GM18867 (cell line): Measurements from ENCODE around the gene PTPRT.

Experiments used
- ATAC-seq: cut with Tn5 transposase; IDR thresholded peaks from one replicate; pipeline ENCODE4 v1.9.1; 2021; ENCODE audit warnings: mild to moderate bottlenecking, moderate library complexity; ENCODE audit not compliant: unreplicated experiment

PTPRT gene

GRCh38 chr20:42978184-42978974, 211.3 kb downstream of the PTPRT start:
- no peak for ATAC-seq

DNA sequence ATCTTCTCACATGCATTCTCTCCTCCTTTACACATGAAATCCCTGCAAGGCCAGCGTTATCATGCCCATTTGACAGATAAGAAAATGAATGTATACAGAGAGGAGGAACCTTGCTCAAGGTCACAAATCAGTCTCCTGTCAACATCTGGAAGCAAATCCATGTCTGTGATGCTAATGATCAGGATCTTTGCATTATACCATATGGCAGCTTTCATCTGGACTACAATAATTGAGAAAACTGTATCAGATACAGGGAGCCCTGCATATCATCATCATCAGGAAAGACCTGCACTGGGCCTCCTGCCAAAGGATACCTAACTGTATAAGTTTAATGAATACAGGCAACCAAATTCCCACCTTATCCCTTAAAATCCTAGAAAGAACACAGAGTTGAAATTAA, 213.7 kb downstream of the PTPRT start:
- no peak for ATAC-seq

GRCh38 chr20:42974347-42974746, 215.4 kb downstream of the PTPRT start:
- no peak for ATAC-seq

DNA sequence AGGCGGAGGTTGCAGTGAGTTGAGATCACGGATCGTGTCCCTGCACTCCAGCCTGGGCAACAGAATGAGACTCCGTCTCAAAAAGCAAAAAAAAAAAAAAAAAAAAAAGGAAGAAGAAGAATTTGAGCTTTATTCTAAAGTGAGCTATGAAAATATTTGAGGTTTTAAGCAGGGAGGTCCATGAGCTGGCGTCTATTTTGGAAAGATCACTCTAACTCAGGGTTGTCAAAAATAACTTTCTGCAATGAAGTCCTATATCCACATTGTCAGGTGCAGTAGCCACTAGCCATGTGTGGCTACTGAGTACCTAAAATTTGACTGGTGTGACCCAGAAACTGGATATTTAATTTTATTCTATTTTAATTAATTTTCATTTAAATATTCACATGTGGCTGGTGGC, 217.1 kb downstream of the PTPRT start:
- ATAC-seq: no peak

DNA sequence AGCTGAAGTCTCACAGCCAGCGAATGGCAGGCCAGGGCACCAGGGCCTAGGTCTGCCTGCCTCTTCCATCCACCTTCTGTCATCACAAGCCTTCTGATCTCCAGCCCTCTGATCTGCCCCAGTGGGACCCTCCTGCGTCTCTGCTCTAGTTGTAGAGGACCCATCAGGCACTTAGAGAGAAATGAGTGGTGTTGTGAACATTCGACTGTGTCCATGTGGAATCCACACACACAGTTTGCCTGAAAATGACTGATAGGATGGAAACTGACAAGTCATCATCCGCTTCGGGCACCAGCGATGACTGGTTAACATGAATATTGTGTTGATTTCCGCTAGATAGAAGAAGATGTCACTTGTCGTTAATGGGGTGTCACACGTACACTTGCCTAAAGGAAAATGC, 221.0 kb downstream of the PTPRT start:
- no peak for ATAC-seq

GRCh38 chr20:42963796-42964195, 225.9 kb downstream of the PTPRT start:
- ATAC-seq: no peak

DNA sequence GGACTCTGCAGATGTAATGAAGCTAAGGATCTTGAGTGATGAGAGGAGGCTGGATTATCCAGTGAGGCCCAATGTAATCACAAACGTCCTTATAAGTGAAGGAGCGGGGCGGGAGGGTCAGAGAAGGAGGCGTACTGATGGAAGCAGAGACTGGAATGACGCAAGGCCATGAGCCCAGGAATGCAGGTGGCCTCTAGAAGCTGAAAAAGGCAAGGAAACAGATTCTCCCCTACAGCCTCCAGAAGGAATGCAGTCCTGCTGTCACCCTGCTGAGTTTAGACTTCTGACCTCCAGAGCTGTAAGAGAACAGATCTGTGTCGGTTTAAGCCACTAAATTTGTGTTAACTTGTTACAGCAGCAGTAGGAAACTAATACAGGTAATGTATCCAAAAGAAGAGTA, 227.9 kb downstream of the PTPRT start:
- no peak for ATAC-seq

- ATAC-seq: no peak
Observed at GRCh38 chr20:42959996-42960395, 229.7 kb downstream of the PTPRT start.

- no peak for ATAC-seq
Observed at GRCh38 chr20:42958367-42959069, 231.2 kb downstream of the PTPRT start.

- ATAC-seq: no peak
Observed at GRCh38 chr20:42957704-42958095, 232.0 kb downstream of the PTPRT start.

- ATAC-seq: no peak
Observed at GRCh38 chr20:42957018-42957703, 232.5 kb downstream of the PTPRT start.

GRCh38 chr20:42955713-42956112, 234.0 kb downstream of the PTPRT start:
- ATAC-seq: no peak

DNA sequence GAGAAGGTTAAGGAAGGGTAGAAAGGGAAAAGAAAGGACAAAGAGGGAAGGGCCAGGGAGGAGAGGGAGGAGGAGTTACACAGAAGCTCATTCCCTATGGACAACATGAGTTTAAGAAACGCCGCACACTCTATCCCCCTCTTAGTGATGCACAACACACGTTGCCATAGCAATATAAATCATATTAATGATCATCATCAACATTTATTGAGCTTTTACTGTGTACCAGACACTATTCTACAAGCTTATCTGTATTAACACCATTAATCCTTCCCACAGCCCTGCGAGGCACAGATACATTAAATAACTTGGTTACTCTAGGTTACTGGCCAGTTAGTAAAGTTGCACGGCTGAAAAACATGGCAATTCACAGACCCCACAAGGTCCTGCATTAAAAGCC, 234.8 kb downstream of the PTPRT start:
- ATAC-seq: no peak

- ATAC-seq: no peak
Observed at GRCh38 chr20:42949950-42950349, 239.8 kb downstream of the PTPRT start.

GRCh38 chr20:42945234-42945994, 244.3 kb downstream of the PTPRT start:
- ATAC-seq: no peak

GRCh38 chr20:42941629-42942028, 248.1 kb downstream of the PTPRT start:
- no peak for ATAC-seq

DNA sequence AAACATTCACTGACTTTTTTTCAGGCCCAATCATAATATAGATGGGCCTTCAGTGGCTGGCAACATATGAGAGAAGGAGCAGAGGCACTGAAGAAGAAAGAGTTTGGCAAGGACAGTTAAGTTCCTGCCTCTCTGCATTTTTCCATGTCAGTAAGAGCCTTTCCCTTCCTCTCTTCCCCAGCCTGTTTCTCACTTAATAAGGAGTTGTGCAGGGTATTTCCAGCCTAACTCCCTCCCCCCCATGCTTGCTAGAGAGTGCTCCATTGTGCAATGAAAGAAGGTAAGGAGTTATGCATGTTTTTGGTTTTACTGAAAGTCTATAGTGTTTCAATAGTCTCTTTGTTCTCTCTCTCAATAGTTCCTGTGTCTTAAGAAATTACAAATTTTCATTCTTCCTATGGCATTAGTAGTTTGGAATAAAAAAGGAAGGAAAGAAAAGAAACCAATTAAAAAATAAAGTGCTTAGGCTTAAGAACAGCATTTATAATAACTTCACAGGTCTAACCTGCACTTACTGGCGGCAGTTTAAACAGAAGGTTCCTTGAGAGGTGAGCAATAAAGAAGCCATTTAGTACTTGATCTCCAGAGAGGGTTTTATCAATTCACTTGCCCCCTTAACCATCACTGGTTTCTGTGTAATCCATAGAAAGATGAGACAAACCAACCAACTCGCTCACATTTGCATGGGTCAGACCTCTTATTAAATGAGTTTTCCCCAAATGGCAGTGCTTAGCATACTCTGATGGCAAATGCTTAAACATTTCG, 251.1 kb downstream of the PTPRT start:
- no peak for ATAC-seq

DNA sequence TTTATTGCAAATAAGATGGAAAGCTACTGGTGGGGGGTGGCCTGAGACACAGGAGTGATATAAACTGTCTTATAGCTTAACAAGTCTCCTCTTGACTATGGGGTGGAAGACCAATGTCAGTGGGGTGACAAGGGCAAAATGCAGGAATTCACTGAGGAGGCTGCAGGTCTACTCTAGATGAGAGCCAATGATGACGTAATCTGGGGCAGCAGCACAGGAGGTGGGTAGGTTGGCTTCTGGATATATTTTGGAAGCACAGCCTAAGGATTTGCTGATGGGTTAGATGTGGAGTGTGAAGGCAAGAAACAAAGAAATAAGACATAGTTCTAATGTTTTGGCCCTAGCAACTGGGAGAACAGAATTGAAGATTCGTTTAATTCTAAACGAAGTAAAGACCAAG, 253.2 kb downstream of the PTPRT start:
- no peak for ATAC-seq

GRCh38 chr20:42924215-42924614, 265.5 kb downstream of the PTPRT start:
- ATAC-seq: no peak

DNA sequence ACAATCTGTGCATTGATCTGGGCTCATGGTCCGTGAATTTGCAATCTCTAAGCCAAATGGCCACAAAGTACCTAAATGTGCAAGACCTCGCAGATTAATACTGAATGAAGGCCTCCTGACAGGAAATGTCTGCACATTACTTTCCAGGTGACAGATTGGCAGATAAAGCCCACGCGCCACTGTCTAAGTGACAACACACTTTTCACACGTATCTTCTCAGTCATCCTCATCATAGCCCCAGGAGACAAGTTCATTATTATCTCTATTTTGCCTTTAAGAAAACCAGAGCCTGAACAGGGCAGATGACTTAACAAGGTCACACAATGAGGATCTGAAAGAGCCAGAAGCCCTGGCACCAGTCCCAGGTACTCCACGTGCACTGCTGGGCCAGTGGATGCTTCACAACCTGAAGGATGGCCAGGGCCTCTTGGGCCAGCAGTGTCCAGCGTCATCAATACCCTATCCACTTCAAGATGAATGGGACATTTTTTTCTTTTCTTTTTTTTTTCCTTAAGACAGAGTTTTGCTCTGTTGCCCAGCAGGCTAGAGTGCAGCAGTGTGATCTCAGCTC, 266.3 kb downstream of the PTPRT start:
- ATAC-seq: no peak
